OCI-LY7 (cell line): ENCODE data around the gene OPCML.

Source experiments
- CTCF ChIP-seq: fragments of 200-600 bp; sonication (generic); conservative IDR thresholded peaks from 2 replicates; pipeline ENCODE4 v1.5.1; 2014; ENCODE audit warnings: mild to moderate bottlenecking, antibody characterized with exemption, low read length, moderate library complexity, mixed read lengths
- EZH2phosphoT487 ChIP-seq: fragments of 200-600 bp; sonication (generic); IDR thresholded peaks from 2 replicates; pipeline ENCODE4 v1.6.1; 2018; ENCODE audit warnings: low read depth, borderline replicate concordance, mild to moderate bottlenecking, mixed run types, antibody characterized with exemption, low read length, moderate library complexity, mixed read lengths

- TF ChIP-seq CTCF (peak; percentile 38; the same call in 1 of the 2 replicates), EZH2phosphoT487 (no peak)
Observed at GRCh38 chr11:132402071-132402684, 1130.1 kb downstream of the OPCML start.
